GM21423 (cell line): Measurements from ENCODE around the gene PIGT.

ENCODE experiments used
- ATAC-seq: cut with Tn5 transposase; IDR thresholded peaks from one replicate; pipeline ENCODE4 v1.9.1; 2021; ENCODE audit warnings: mild to moderate bottlenecking, moderate library complexity; ENCODE audit not compliant: unreplicated experiment

Gene PIGT

DNA sequence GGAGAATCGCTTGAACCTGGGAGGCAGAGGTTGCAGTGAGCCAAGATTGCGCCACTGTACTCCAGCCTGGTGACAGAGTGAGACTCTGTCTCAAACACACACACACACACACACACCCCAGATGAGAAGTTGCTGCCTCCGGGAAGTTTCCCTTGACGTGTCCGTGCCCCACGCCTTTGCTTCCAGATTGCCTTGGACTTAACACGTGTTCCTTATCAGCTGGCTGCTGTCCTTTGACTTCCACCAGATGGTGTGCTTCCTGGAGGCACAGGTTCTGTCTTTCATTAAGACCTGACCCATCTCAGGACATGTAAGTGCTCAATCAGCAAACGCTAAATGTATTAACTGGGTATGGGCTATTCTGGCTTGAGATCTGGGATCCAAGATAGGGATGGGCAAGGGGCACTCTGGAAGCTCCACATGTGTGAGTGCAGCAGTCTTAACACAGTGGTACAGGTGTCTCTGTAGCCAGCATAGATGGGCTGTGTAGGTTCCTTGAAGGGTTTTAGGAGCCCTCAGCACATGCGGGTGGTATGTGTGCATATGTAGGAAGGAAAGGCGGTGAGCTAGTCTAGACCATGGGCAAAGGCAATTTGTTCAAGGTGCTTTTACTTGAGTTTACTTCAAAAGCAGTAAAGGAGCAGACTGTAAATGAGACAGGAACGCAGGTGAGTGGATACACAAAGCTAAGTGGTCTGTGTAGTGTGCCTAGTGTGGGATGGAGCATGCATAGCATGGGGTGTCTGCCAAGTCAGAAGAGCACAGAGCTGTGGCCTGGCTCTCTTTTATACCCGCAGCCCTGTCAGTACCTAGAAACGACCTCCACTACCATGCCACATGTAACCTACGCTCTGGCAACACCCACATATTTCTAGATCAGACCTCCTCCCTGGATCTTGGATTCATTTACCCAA is 11.6 kb downstream of the PIGT start:
- ATAC-seq: no peak

DNA sequence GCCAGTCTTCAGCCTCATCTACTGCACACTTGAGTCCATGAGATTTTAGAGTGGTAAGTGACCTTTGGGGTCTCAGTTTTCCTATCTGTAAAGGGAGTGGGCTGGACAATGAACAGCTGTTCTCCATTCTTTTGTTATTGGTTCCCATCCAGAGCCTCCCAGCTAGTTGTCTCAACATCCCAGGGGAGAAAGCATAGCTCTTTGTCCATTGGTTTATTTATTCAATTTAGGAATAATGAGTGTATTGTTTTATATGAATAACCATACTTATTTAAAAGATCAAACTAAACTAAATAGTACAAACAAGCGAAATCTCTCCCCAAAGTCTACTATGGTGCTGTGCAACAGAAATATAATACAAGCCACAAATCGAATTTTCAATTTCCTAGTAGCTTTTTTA is 13.7 kb downstream of the PIGT start:
- no peak for ATAC-seq

DNA sequence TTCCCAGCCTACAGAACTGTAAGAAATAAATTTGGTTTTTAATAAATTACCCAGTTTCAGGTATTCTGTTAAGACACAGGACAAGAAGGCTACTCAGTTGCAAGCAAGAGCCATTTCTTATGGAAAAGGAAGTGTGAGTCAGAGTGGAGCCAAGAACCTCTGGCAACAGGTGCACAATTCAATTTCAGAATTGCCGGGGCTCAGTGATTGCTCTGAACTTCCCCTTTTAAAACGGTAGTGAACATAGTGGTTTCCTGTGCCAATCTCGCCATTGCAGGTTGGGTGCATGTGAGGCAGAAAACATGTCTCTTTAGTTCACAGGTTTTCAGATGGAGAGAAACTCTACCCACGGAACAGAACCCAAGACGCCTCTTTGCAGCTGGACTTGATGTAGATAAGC is 16.4 kb downstream of the PIGT start:
- peak; percentile 71 for ATAC-seq

DNA sequence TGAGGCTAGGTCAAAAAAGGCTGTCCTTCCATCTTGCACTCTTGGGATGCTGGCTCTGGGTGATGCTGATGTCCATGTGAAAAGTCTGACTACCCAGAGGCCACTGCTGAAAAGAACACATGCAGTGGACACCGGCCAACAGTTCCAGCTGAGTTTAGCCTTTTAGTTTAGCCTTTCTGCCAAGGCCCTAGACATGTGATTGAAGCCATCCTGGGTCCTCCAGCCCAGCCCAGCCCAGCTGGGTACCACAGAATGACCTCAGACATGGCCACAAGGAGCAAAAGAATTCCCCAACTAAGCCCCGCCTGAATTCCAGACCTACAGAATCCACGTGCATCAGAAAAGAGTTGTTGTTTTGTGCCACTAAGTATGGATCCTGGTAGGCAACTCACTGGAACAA is 17.4 kb downstream of the PIGT start:
- no peak for ATAC-seq

DNA sequence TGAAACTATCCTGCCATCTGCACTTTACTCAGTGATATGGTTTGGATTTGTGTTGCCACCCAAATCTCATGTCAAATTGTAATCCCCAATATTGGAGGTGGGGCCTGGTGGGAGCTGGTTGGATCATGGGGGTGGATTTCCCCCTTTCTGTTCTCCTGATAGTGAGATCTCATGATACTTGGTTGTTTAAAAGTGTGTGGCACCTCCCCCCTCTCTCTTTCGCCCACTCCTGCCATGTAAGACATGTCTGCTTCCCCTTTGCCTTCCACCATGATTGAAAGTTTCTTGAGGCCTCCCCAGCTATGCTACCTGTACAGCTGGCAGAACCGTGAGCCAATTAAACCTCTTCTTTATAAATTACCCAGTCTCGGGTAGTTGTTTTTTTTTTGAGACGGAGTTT is 18.0 kb downstream of the PIGT start:
- no peak for ATAC-seq

DNA sequence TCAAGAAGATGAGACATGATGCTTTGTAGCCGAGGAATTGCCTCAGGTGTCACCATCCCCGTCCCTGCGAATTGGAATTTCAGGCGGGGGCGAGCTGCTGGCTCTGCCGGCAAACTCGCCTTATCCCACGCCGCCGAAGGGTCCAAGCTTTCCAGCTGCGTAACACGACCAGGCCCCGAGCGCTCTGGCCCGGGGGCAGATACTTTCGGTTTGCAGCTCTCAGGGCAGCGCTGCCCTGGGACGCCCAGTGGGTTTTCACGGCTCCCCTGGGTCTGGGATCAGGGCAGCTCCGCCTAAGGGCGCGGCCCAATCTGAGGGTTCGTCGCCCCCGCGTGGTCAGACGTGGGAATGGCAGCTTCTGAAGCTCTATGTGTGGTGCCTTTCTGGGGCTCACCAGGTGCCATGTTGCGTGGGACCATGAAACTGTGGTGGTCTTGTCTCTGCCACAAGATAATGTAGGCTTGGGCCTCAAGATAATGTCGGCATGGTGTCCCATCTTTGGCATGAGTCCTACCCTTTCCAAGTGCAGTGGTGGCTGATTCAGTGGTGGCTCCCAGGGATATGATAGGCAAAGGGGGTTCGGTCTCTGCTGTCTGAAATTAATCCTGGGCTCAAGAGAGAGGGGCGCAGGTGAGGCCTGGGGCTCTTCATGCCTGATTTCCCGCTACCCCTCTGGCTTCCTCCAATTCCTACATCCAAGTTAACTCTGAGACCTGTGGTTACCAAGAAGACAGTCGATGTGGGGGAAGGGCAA is 21.0 kb downstream of the PIGT start:
- peak; percentile 78 for ATAC-seq

DNA sequence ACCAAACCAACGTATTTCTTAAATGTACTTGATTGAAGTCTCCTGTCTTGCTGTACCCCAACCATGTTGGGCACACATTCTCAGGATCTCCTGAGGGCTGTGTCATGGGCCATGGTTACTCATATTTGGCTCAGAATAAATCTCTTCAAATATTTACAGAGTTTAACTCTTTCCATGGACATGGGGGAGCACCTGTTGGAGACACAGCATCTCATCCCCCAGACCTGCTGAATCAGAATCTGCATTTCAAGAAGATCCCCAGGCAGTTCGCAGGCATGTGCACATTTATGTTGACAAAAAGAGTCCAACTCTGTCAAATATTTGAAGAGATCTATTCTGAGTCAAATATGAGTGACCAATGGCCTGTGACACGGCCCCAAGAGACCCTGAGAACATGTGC is 24.5 kb downstream of the PIGT start:
- ATAC-seq: no peak

DNA sequence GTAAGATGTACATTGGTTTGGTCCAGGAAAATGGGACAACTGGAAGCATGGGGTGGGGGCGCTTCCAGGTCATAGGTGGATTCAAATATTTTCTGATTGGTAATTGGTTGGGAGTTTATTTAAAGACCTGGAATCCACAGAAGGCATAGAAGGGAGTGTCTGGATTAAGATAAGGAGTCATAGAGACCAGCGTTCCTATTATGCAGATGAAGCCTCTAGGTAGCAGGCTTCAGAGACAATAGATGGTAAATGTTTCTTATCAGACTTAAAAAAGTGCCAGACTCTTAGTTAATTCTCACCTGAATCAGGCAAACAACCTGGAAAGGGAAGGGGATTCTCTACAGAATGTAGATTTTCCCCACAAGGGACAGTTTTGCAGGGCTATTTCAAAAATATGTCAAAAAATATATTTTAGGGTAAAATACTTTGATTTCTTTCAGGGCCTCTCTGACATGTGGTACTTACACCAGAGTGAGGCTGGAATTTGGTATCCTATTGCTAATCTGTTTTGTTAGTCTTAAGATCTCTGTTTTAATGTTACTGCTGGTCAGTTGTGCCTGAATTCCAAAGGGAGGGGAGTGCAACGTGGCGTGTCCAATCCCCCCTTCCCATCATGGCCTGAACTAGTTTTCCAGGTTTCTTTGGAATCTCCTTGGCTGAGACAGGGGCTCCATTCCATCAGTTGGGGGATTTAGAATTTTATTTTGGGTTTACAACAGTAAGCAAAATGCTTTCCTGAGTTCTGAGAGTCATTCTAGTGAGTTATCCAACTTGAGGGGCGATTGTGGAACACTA is 25.1 kb downstream of the PIGT start:
- ATAC-seq: no peak

DNA sequence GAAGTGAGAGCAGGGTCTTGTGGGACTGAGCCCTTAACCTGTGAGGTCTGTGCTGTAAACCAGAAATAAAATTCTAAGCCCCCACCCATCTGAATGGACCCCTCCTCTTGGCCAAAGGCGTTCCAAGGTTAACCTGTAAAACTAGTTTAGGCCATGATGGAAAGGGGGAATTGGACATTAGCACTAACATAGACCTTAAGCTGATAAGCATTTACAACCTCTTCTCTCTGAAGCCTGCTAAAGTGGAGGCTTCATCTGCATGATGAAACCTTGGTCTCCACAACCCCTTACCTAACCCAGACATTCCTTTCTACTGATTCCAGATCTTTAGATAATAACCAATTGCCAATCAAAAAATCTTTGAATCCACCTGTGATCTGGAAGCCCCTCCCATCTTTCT is 25.8 kb downstream of the PIGT start:
- no peak for ATAC-seq

DNA sequence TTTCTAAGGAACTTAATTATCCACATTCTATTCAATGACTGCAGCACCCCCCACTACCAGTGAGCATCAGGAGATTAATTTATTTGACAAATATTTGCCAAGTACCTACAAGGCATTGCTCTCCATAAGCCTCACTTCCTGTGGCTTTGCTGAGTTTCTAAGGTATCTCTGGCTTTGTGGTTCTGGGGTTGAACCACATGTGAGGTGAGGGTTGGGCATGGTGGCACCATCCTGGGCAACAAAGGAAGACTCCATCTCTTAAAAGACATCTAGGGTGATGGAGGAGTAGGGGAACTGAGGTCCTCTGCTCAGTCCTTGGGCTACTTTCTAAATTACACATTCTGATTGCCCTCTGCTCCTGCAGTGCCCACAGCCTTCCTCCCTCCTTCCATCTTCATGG is 28.1 kb downstream of the PIGT start:
- ATAC-seq: no peak

DNA sequence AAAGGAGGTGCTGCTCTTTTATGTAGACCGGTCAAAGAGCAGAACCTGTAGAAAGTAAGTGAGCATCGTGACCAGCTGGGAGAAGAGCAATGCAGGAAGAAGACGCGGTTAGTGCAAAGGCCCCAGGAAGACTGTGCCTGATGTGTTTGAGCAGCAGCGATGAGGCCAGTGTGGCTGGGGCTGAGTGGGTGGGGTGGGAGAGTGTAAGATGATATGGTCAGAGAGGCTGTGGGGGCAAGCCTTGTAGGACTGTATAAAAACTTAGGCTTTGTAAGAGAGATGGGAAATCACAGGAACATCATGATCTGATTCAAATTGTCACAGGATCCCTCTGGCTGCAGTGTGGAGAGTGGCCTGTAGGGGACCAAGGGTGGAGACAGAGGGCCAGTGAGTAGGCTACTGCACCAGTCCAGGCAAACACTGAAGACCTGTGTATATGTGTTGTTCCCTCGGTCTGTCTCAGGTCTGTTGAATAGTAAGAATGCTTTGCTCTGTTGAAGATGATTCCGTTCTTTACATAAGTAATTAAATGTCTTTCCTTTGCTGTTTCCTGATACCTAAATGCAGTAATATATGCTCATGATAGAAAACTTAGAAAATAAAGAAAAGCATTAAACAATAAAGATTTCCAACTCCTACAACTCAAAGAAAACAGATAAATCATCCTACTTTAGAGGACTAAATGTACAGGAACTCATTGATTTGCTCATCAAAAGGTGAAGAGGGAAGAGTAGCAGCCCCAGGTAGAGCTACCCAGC is 30.0 kb downstream of the PIGT start:
- ATAC-seq: no peak

DNA sequence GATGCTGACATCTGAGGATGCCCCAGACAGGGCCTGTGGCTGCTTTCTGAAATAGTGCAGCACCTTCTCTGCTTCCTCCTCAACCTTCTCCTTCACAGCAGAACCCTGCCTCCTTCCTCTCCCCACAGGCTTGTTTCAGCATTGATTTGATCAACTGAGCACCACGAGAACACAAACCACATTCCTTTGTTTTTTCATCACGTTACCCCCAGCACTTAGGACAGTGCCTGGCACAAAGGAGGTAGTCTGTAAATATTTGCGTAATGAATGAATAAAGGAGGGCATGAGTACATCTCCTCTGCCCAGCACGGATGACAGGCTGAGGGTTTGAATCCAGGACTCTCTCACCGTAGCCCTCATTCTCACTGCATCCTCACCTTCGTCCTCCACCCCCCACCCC is 32.3 kb downstream of the PIGT start:
- ATAC-seq: no peak

DNA sequence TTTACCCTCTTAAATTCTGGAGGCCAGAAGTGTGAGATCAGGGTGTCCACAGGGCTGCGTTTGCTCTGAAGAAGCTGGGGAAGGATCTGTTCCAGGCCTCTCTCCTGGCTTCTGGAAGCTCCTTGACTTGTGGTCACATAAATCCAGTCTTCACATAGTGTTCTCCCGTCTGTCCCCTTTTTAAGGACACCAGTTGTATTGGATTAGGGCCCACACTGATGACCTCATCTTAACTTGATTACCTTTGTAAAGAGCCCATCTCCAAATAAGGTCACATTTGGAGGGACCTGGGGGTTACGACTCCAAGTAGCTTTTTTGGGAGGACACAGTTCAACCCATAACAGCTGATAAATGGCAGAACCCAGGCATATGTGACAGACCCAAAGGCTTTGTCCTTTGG is 33.6 kb downstream of the PIGT start:
- no peak for ATAC-seq

DNA sequence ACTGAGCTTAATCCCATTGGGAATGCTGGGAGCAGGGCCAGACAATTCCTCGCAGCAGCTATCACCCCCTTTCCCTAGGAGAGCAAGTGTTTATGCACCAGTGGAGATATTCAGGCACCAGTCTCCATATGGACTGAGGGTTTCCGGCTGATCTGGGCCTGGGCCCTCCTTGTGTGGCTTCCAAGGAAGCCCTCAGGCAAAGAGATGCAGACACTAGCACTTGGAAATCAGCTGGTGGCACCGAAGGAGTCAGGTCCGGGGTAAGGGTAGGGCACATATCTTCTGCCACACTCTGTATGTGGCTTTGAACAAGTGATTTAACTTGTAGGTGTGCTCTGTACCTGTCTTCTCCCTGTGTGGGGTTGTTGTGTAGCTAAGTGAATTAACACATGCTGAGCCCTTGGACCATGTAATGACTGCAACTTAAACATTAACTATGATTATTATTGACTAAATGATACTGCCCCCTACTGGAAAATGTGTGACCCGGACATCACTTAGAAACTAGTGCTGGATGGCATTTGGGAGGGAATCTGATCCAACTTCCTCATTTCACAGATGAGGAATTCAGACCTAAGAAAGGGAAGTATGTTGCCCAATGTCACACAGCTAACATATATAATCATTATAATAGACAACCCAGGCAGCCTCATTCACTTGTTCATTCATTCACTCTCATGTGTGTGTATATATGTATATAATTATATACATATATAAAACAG is 34.3 kb downstream of the PIGT start:
- ATAC-seq: no peak

DNA sequence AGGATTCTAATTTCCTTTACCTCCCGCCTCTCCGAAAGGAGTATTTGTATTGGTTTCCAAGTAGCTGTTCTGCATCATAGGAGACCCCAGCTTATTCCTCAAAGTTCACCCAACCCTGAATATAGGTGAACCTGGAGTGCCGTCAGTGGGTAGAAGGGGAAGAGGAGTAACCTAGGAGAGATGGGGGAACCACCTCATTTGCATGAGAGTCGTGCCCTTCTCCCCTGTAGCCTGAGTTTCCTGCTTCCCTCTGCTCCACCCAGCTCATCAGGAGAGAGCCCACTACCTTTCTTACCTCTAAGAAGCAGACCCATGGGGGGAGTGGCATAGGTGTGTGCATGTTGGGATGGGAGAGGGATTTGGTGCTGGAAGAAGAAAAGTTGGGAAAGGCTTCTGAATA is 36.3 kb downstream of the PIGT start:
- ATAC-seq: no peak

DNA sequence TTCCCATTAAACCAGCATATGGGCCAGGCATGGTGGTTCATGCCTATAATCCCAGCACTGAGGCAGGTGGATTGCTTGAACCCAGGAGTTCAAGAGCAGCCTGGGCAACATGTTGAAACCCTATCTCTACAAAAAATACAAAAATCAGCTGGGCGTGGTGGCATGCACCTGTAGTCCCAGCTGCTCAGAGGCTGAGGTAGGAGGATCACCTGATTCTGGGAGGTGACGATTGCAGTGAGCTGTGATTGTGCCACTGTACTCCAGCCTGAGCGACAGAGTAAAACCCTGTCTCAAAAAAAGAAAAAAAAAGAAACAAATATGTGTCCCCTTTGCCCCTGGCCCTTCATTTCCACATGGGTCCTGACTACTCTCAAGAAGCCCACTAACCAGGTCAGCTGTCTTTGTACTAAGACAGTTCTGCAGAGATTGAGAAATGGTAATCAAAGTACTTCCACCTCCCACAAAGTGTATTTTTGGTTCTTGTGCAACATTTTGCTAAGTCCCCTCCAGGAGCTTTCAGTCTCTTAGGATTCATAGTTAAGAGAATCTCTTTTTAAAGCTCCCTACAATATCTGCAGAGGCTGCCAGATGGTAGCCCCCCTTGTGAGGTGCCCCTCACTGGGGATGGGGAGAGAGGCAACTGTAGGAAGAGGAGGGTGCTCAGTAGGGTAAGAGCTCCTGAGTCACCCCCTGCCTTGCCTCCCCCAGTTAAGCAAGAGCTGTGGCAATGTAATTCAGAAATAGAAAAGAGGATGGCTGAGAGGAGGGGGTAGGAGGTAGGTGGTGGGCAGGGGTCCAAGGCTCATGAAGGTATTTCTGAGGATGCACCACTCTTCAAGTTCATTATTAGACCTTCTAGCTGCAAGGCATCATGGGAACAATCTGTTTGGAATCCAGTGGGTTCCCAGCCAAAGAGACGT is 37.1 kb downstream of the PIGT start:
- no peak for ATAC-seq

DNA sequence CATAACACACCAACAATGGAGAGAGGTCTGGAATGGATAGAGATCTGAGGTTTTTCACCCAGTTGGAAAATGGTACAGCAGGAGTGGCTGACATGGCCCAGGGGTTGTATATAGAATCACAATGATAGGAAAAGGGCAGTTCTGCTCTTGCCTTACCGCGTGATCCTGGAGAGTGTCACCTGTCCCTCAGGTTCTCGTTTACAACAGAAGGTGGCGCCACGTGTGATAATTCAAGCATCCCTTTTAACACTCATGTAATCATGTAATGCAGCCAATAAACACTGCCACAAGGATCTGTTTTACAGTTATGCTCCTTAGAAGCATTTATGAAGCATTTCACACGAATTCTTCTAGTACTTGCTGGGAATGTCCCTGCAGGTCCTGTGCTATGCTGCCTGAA is 40.7 kb downstream of the PIGT start:
- ATAC-seq: no peak

DNA sequence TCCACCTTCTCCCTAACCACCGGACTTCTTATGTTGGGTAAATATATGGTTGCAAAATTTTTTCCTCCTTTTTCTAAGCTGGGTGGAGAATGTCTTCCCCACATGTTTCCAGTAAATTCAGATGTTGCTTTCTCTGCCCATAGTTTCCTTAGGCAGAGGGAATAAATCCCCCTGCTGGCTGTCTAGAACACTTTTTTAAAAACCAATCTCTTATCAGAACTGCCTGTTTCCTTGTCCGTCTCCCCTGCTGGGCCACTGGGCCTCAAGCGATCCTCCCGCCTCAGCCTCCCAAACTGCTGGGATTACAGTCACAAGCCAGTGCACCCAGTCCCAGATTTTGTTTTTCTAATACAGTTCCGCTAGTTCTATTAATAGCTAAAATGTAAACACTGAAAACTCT is 43.7 kb downstream of the PIGT start:
- ATAC-seq: no peak

DNA sequence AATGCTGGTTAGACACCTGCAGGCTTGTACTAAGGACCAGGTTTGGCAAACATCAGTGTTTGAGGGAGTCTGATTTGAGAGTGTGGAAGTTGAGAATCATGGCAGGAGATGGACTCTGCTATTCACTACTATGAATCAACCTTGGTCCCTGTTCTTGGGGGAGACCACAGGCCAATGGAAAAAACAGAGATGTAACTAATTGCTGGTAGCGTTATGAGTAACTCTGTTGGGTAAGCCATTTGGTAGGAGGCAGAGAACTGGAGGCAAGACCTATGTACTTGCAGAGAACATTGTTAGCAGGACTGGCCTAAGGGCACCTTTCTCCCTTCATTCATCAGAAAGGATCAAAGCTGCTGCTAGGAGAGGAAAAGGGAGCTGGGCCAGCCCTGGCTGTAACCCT is 45.3 kb downstream of the PIGT start:
- no peak for ATAC-seq
